Measurements from ENCODE around the gene VDR. TPM values are rescaled to one million over a fixed set of nuclear protein-coding genes. Genes with fewer than 3 reads are reported as not detected.

VDR gene
- polyA plus RNA-seq, 1 donor (not counting 4 experiments of a cell fraction or from before 2014, with no cell fraction given), result 43.3 TPM

DNA sequence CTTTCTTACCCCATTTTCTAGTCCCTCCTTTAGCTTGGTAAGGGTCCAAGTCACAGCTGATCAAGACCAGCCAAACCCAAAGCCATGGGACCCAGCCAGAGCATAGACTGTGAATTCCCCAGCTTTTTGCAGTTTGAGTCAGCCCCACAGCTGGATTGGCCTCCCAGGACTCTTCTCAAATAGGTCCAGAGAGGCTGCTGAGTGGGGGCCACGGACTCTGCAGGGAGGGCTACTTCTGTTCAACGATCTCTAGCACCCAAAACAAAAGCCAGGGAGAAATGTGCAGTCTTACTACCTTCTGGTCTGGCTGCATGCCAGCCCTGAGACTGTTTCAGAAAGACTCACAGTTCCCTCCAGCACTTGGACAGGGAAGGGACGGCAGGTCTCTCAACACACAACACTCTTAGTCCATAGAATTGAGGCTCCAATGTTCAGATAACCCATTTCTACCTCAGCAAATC lies 1.6 kb downstream of the VDR start:
- Histone ChIP-seq H3K36me3 (ENCODE audit: control insufficient read depth in 2 of 2, extremely low read depth in 1 of 2, insufficient read depth in 2 of 2, low read length in 2 of 2) (peaks cover 6 to 25% of the 10 kb centered on the region in 2 experiments), H3K27ac (ENCODE audit: control insufficient read depth, insufficient read depth, low read length) (peak overlapping the region; percentile 69), H3K9me1 (ENCODE audit: control insufficient read depth, extremely low read depth, insufficient read depth, low read length) (peaks cover 9% of the 10 kb centered on the region), H4K20me1 (ENCODE audit: control insufficient read depth, extremely low read depth, insufficient read depth, low read length) (peaks cover 26% of the 10 kb centered on the region), H3K4me3 (ENCODE audit: control insufficient read depth in 2 of 3, extremely low read depth in 1 of 3, insufficient read depth in 2 of 3, low read depth in 1 of 3, low read length in 3 of 3) (peak overlapping the region; percentile 73 to 90 (median 74)), H3K9ac (ENCODE audit: control insufficient read depth, extremely low read depth, insufficient read depth, low read length) (peak overlapping the region; percentile 74), H3K27me3 (ENCODE audit: control insufficient read depth, extremely low read depth, insufficient read depth, low read length) (no peaks in the 10 kb centered on the region), H3K4me1 (ENCODE audit: control insufficient read depth, extremely low read depth, insufficient read depth, low read length) (peaks cover 50% of the 10 kb centered on the region), H3K9me3 (ENCODE audit: control insufficient read depth, low read depth, low read length) (no peaks in the 10 kb centered on the region), H2AFZ (ENCODE audit: control insufficient read depth, low read length) (no peak overlapping the region), H3K4me2 (ENCODE audit: control insufficient read depth, extremely low read depth, insufficient read depth, low read depth, low read length) (peak overlapping the region; percentile 93), H3K79me2 (ENCODE audit: control insufficient read depth, insufficient read depth, low read length) (peaks cover 60% of the 10 kb centered on the region)
- FAIRE-seq, result peak; percentile 92
- dilution Hi-C loops (cut with MboI; ENCODE audit: extremely low pct_ligation_motif_present, low sequenced_read_pairs), result no loop called here
- DNase-seq (ENCODE audit: low read depth, low spot score), result no peak
- no peak for TF ChIP-seq EZH2 (IDR thresholded peaks at IDR 0.05; ENCODE audit: low read length)
- TF ChIP-seq, protein P1, sequence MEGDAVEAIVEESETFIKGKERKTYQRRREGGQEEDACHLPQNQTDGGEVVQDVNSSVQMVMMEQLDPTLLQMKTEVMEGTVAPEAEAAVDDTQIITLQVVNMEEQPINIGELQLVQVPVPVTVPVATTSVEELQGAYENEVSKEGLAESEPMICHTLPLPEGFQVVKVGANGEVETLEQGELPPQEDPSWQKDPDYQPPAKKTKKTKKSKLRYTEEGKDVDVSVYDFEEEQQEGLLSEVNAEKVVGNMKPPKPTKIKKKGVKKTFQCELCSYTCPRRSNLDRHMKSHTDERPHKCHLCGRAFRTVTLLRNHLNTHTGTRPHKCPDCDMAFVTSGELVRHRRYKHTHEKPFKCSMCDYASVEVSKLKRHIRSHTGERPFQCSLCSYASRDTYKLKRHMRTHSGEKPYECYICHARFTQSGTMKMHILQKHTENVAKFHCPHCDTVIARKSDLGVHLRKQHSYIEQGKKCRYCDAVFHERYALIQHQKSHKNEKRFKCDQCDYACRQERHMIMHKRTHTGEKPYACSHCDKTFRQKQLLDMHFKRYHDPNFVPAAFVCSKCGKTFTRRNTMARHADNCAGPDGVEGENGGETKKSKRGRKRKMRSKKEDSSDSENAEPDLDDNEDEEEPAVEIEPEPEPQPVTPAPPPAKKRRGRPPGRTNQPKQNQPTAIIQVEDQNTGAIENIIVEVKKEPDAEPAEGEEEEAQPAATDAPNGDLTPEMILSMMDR (optimal IDR thresholded peaks at IDR 0.05 in 1 of 3, IDR thresholded peaks at IDR 0.05 in 1 of 3, conservative IDR thresholded peaks at IDR 0.05 in 1 of 3; ENCODE audit: extremely low read depth in 1 of 3, insufficient read depth in 2 of 3, low read length in 3 of 3), result no peak

DNA sequence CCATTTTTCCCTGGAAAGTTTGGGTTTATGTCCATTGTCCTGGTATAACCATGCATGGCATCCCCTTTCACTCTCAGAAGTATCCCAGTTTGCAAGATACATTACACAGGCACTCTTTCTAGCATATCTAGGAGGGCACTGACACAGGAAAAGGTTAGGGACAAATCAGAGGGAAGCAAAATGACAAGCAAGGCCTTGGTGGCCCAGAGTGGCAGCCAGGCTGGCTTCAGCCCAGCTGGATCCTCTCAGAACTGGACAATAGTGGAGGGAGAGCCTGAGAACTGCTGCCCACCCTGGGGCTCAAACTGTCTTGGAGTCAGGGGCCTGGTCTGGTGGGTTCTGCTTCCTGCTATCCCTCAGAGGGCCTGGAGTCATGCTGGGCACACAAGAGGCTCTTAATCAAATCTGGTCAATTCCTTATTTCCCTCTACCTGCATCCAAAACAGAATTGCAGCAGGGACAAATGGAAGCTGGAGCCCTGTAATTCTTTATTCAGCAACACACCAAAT lies 2.6 kb downstream of the VDR start:
- H2AFZ ChIP-seq (ENCODE audit: control insufficient read depth, low read length), result no peak overlapping the region
- peak overlapping the region; percentile 93 for H3K4me2 ChIP-seq (ENCODE audit: control insufficient read depth, extremely low read depth, insufficient read depth, low read depth, low read length)
- peaks cover 9% of the 10 kb centered on the region for H3K9me1 ChIP-seq (ENCODE audit: control insufficient read depth, extremely low read depth, insufficient read depth, low read length)
- H3K27me3 ChIP-seq (ENCODE audit: control insufficient read depth, extremely low read depth, insufficient read depth, low read length), result no peaks in the 10 kb centered on the region
- dilution Hi-C loops (cut with MboI; ENCODE audit: extremely low pct_ligation_motif_present, low sequenced_read_pairs), result no loop called here
- no peak overlapping the region for H3K9ac ChIP-seq (ENCODE audit: control insufficient read depth, extremely low read depth, insufficient read depth, low read length)
- peak overlapping the region in 2 of 3 experiments; percentile 73 to 90 for H3K4me3 ChIP-seq (ENCODE audit: control insufficient read depth in 2 of 3, extremely low read depth in 1 of 3, insufficient read depth in 2 of 3, low read depth in 1 of 3, low read length in 3 of 3)
- H3K79me2 ChIP-seq (ENCODE audit: control insufficient read depth, insufficient read depth, low read length), result peaks cover 69% of the 10 kb centered on the region
- no peaks in the 10 kb centered on the region for H3K9me3 ChIP-seq (ENCODE audit: control insufficient read depth, low read depth, low read length)
- H4K20me1 ChIP-seq (ENCODE audit: control insufficient read depth, extremely low read depth, insufficient read depth, low read length), result peaks cover 26% of the 10 kb centered on the region
- DNase-seq (ENCODE audit: low read depth, low spot score) (no peak), FAIRE-seq (no peak)
- TF ChIP-seq EZH2 (IDR thresholded peaks at IDR 0.05; ENCODE audit: low read length), result no peak
- TF ChIP-seq, protein P1 (optimal IDR thresholded peaks at IDR 0.05 in 1 of 3, IDR thresholded peaks at IDR 0.05 in 1 of 3, conservative IDR thresholded peaks at IDR 0.05 in 1 of 3; ENCODE audit: extremely low read depth in 1 of 3, insufficient read depth in 2 of 3, low read length in 3 of 3), result no peak
- H3K27ac ChIP-seq (ENCODE audit: control insufficient read depth, insufficient read depth, low read length), result peak overlapping the region; percentile 19
- peaks cover 55% of the 10 kb centered on the region for H3K4me1 ChIP-seq (ENCODE audit: control insufficient read depth, extremely low read depth, insufficient read depth, low read length)
- H3K36me3 ChIP-seq (ENCODE audit: control insufficient read depth in 2 of 2, extremely low read depth in 1 of 2, insufficient read depth in 2 of 2, low read length in 2 of 2), result peaks cover 6 to 25% of the 10 kb centered on the region in 2 experiments
